CD4-positive, alpha-beta T cell (primary cell): Measurements from ENCODE around the gene PIMREG. TPM values are rescaled to one million over a fixed set of nuclear protein-coding genes. Genes with fewer than 3 reads are reported as not detected.

ENCODE experiments used
- ATAC-seq: fragments of 200-7000 bp; cut with Tn5 transposase; one replicate; pipeline ENCODE4 v1.10.0; 2022; ENCODE audit warnings: mild to moderate bottlenecking; ENCODE audit not compliant: poor library complexity
- CTCF ChIA-PET: fragments of 350-600 bp; sonication (Branson Sonifier 250); formaldehyde crosslinking; loops from one replicate; lab custom pipeline; 2021; ENCODE audit warnings: antibody characterized with exemption, inconsistent platforms; lab: Charles Lee
- POLR2A ChIA-PET: fragments of 350-600 bp; sonication (Branson Sonifier 250); formaldehyde crosslinking; loops from one replicate; lab custom pipeline; 2021; ENCODE audit warnings: antibody characterized with exemption, inconsistent platforms; lab: Charles Lee
- DNase-seq, 14 experiments: peaks; one replicate each; pipeline ENCODE4 v3.0.0-alpha.2; 2013 to 2020; ENCODE audit warnings: mixed read lengths in 2 of 14
- H3K27ac ChIP-seq, 2 donors: one replicate each; pipeline versions ENCODE4 v1.5.1 to v1.7.0; 2013; ENCODE audit warnings: low read length in 2 of 2, low read depth in 1 of 2, mild to moderate bottlenecking in 1 of 2
- H3K27me3 ChIP-seq, 2 experiments: 1 replicate in 1 of 2; 2 replicates in 1 of 2; pipeline versions ENCODE4 v1.6.1 to v1.7.0; 2013; ENCODE audit warnings: low read length in 2 of 2, control low read depth in 1 of 2, mild to moderate bottlenecking in 1 of 2, moderate library complexity in 1 of 2; ENCODE audit not compliant: insufficient read depth in 2 of 2, control insufficient read depth in 1 of 2
- H3K36me3 ChIP-seq: one replicate; pipeline ENCODE4 v1.6.1; 2013; ENCODE audit warnings: low read length, control low read depth; ENCODE audit not compliant: insufficient read depth
- H3K4me1 ChIP-seq: one replicate; pipeline ENCODE4 v1.6.1; 2013; ENCODE audit warnings: low read length, control low read depth; ENCODE audit not compliant: insufficient read depth
- H3K4me3 ChIP-seq: one replicate; pipeline ENCODE4 v1.5.1; 2013; ENCODE audit warnings: mild to moderate bottlenecking, low read length, moderate library complexity
- H3K9me3 ChIP-seq, 2 experiments: 1 replicate in 1 of 2; 2 replicates in 1 of 2; pipeline versions ENCODE4 v1.6.1 to v1.7.0; 2013; ENCODE audit warnings: low read length in 2 of 2, mild to moderate bottlenecking in 2 of 2, control low read depth in 1 of 2, moderate library complexity in 1 of 2; ENCODE audit not compliant: control insufficient read depth in 1 of 2, insufficient read depth in 1 of 2
- H3K27ac Mint-ChIP-seq: one replicate; pipeline ENCODE4 v1.8.0; 2020; ENCODE audit warnings: mixed read lengths
- H3K27me3 Mint-ChIP-seq: one replicate; pipeline ENCODE4 v1.8.0; 2021; ENCODE audit warnings: mixed read lengths
- H3K36me3 Mint-ChIP-seq: one replicate; pipeline ENCODE4 v1.8.0; 2021; ENCODE audit warnings: low read depth, mixed read lengths
- H3K4me1 Mint-ChIP-seq: one replicate; pipeline ENCODE4 v1.8.0; 2021; ENCODE audit warnings: low read depth, mixed read lengths
- H3K4me3 Mint-ChIP-seq: one replicate; pipeline ENCODE4 v1.8.0; 2020; ENCODE audit warnings: mild to moderate bottlenecking, mixed read lengths
- H3K9me3 Mint-ChIP-seq: one replicate; pipeline ENCODE4 v1.8.0; 2020; ENCODE audit warnings: mixed read lengths
- intact Hi-C, 2 experiments: fragments of 100-400 bp; cut with DNase I in 1 of 2; cut with micrococcal nuclease in 1 of 2; formaldehyde crosslinking; loops; one replicate each; pipeline versions ENCODE4 v1.15.1 to v1.9.0; 2023 to 2025; cut with DNase I, micrococcal nuclease
- total RNA-seq, 174 experiments: library from RNA in 2 of 174; stranded (reverse) in 2 of 174; gene quantifications; one replicate each; pipeline ENCODE4 v1.2.3 and lab custom pipeline; 2021 to 2026
- TF ChIP-seq, protein P1 (sequence below): fragments of 200-600 bp; IDR thresholded peaks from one replicate; pipeline ENCODE4 v1.8.0; 2022; ENCODE audit warnings: antibody characterized with exemption, mild to moderate bottlenecking

Gene PIMREG
- total RNA-seq, 2 experiments from 2014 or later = not detected

DNA sequence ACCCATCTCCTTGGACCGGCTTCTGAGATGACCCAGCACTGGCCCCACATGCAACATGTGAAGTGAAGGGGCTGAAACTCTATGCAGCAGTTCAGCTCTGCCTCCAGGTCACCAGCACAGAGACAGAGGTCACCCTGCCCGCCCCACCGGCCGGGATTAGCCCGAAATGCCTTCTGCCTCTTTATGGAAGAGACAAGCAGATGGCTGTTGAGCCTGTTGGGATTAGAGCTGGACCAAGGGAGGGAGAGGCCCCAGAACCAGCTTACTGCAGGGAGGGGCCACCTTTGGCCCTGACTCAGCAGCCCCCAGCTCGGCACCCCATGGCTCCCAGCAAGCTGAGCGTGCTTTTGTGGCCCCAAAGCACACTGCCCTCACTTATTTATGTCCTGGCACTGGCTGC is 15.0 kb upstream of the PIMREG start:
- Mint-ChIP-seq H3K4me3 (no peak overlapping the region), H3K27me3 (peaks cover 3% of the 10 kb centered on the region), H3K36me3 (no peaks in the 10 kb centered on the region), H3K27ac (no peak overlapping the region), H3K9me3 (peaks cover 3% of the 10 kb centered on the region), H3K4me1 (peaks cover 16% of the 10 kb centered on the region)
- Histone ChIP-seq H3K4me3 (no peak overlapping the region), H3K4me1 (peaks cover 20% of the 10 kb centered on the region), H3K36me3 (no peaks in the 10 kb centered on the region), H3K9me3 (peaks cover 0 to 9% of the 10 kb centered on the region in 2 experiments), H3K27me3 (no peaks in the 10 kb centered on the region), H3K27ac (no peak overlapping the region)
- ATAC-seq (no peak), DNase-seq (no peak)
- CTCF ChIA-PET = no interaction called here
- POLR2A ChIA-PET = no interaction called here
- TF ChIP-seq, protein P1, sequence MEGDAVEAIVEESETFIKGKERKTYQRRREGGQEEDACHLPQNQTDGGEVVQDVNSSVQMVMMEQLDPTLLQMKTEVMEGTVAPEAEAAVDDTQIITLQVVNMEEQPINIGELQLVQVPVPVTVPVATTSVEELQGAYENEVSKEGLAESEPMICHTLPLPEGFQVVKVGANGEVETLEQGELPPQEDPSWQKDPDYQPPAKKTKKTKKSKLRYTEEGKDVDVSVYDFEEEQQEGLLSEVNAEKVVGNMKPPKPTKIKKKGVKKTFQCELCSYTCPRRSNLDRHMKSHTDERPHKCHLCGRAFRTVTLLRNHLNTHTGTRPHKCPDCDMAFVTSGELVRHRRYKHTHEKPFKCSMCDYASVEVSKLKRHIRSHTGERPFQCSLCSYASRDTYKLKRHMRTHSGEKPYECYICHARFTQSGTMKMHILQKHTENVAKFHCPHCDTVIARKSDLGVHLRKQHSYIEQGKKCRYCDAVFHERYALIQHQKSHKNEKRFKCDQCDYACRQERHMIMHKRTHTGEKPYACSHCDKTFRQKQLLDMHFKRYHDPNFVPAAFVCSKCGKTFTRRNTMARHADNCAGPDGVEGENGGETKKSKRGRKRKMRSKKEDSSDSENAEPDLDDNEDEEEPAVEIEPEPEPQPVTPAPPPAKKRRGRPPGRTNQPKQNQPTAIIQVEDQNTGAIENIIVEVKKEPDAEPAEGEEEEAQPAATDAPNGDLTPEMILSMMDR = no peak
- intact Hi-C loops = loop anchor here (10.0 kb wide), 2 partner anchors 984 to 1184 kb away; no protein-coding TSS in a partner anchor

DNA sequence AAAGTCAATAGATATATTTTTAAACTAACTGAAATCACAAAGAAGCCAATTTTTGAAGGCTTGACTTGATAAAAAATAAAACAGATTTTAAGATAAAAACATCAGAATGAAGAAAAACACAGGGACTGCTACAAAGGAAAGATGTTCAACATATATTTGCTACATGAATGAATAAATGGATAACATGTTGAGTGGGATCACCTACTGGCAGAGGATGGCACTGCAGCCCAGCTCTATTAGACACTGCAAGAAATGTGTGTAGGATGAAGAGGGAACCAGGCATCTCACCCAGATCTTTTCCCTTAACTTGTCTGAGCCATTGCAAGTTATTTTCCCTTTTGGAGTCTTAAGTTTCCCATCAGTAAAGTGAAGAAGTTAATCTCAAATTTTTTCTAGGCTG is 13.5 kb upstream of the PIMREG start:
- Histone ChIP-seq H3K4me1 (peaks cover 20% of the 10 kb centered on the region), H3K9me3 (peaks cover 0 to 9% of the 10 kb centered on the region in 2 experiments), H3K27me3 (no peaks in the 10 kb centered on the region), H3K36me3 (no peaks in the 10 kb centered on the region), H3K4me3 (no peak overlapping the region), H3K27ac (no peak overlapping the region)
- H3K9me3 Mint-ChIP-seq = peaks cover 3% of the 10 kb centered on the region
- POLR2A ChIA-PET = no interaction called here
- H3K27me3 Mint-ChIP-seq = peaks cover 3% of the 10 kb centered on the region
- intact Hi-C loops = loop anchor here in 1 of 2 experiments (10.0 kb wide), 1 partner anchor 726 kb away; no protein-coding TSS in a partner anchor
- ATAC-seq (no peak), DNase-seq (no peak)
- no peak overlapping the region for H3K4me3 Mint-ChIP-seq
- CTCF ChIA-PET = interaction anchor here (0.7 kb wide), 2 partner anchors 834 to 844 kb away, joined by 3 read pairs; no protein-coding TSS in a partner anchor
- peaks cover 16% of the 10 kb centered on the region for H3K4me1 Mint-ChIP-seq
- H3K36me3 Mint-ChIP-seq = no peaks in the 10 kb centered on the region
- H3K27ac Mint-ChIP-seq = no peak overlapping the region
- TF ChIP-seq, protein P1 = no peak

DNA sequence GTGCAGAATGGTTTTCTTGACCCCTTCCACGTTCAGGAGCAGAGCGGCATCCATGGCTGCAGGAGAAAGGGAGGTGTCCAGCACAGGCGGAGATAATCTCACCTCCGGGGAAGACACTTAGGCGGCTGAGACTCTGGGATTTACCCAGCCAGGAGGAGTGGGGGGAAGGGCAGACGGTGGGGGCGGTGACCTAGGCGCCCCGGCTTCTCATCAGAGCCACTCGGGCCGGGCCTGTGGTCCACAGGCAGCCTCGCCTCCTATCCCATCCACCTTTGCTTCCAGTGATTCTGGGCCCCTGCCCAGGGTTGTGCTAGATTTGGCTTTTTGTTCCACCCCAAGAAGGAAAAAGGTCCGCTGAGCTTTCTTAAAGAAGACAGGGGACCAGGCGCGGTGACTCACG is 9.2 kb upstream of the PIMREG start, which contains the start of gene AIPL1:
TSS of gene AIPL1 (minus strand) at position 71 of the 400 bp plus-strand sequence. CDS start at position 54, 17 bp downstream.
- Mint-ChIP-seq H3K27ac (no peak within 1 kb of the TSS), H3K4me3 (no peak within 1 kb of the TSS), H3K27me3 (peaks cover 29% of the 10 kb centered on the region), H3K4me1 (peaks cover 5% of the 10 kb centered on the region), H3K9me3 (no peaks in the 10 kb centered on the region), H3K36me3 (no peaks in the 10 kb centered on the region)
- peaks cover 0 to 9% of the 10 kb centered on the region in 2 experiments for H3K9me3 ChIP-seq
- H3K36me3 ChIP-seq = no peaks in the 10 kb centered on the region
- no peak for DNase-seq
- ChIA-PET POLR2A (interaction anchor here (1.0 to 2.3 kb wide), 2 partner anchors 843 to 848 kb away, joined by 3 to 5 read pairs; no protein-coding TSS in a partner anchor), CTCF (interaction anchor here (1.4 to 2.3 kb wide), 4 partner anchors 9 to 850 kb away, joined by 3 to 12 read pairs (median 7); partner anchors contain the start of genes NLRP1 and PIMREG)
- H3K27me3 ChIP-seq = peaks cover 5 to 11% of the 10 kb centered on the region in 2 experiments
- TF ChIP-seq, protein P1 = no peak
- peaks cover 3% of the 10 kb centered on the region for H3K4me1 ChIP-seq
- H3K27ac ChIP-seq = no peak within 1 kb of the TSS
- intact Hi-C loops = loop anchor here (5.0 to 10.0 kb wide), 2 partner anchors 730 to 1018 kb away; partner anchors contain the start of gene NUP88 (in 1 of the 2)
- H3K4me3 ChIP-seq = no peak within 1 kb of the TSS
- ATAC-seq = no peak
